WTC11 (cell line): ENCODE data around the gene RAI14. TPM values are rescaled to one million over a fixed set of nuclear protein-coding genes. Genes with fewer than 3 reads are reported as not detected.

Experiments
- ATAC-seq: fragments of 200-7000 bp; cut with Tn5 transposase; 2 replicates; pipeline ENCODE4 v1.10.0; 2021; ENCODE audit warnings: mild to moderate bottlenecking, moderate library complexity
- CTCF ChIA-PET: fragments of 300-600 bp; sonication (Branson Sonifier 250); formaldehyde crosslinking; loops from one replicate; lab custom pipeline; 2021; ENCODE audit warnings: antibody characterized with exemption; lab: Charles Lee
- POLR2A ChIA-PET: fragments of 350-600 bp; sonication (Branson Sonifier 250); formaldehyde crosslinking; loops from one replicate; lab custom pipeline; 2021; ENCODE audit warnings: antibody characterized with exemption; lab: Charles Lee
- DNase-seq: peaks from one replicate; pipeline ENCODE4 v3.0.0; 2021; ENCODE audit warnings: low spot score
- H3K27ac Mint-ChIP-seq: 2 replicates; pipeline ENCODE4 v1.8.0; 2021; ENCODE audit warnings: mixed read lengths
- H3K27me3 Mint-ChIP-seq: 2 replicates; pipeline ENCODE4 v1.8.0; 2021; ENCODE audit warnings: low read depth, mild to moderate bottlenecking, moderate library complexity, mixed read lengths
- H3K36me3 Mint-ChIP-seq: 2 replicates; pipeline ENCODE4 v1.8.0; 2021; ENCODE audit warnings: mixed read lengths
- H3K4me1 Mint-ChIP-seq: 2 replicates; pipeline ENCODE4 v1.8.0; 2022; ENCODE audit warnings: mixed read lengths
- H3K4me3 Mint-ChIP-seq: 2 replicates; pipeline ENCODE4 v1.8.0; 2021; ENCODE audit warnings: mild to moderate bottlenecking, moderate library complexity, mixed read lengths
- H3K9me3 Mint-ChIP-seq: 2 replicates; pipeline ENCODE4 v1.8.0; 2021; ENCODE audit warnings: mixed read lengths
- AR ChIP-seq: fragments of 250-450 bp; sonication (Bioruptor Pico); IDR thresholded peaks from 2 replicates; pipeline ENCODE4 v1.9.0; 2021; ENCODE audit warnings: mild to moderate bottlenecking
- CDX4 ChIP-seq: fragments of 250-450 bp; sonication (Bioruptor Pico); IDR thresholded peaks from 2 replicates; pipeline ENCODE4 v1.9.0; 2021; ENCODE audit warnings: moderate library complexity, mild to moderate bottlenecking, inconsistent platforms, borderline replicate concordance
- CREB1 ChIP-seq: sonication (generic); formaldehyde crosslinking; IDR thresholded peaks from 2 replicates; pipeline ENCODE4 v1.8.0; 2023; ENCODE audit warnings: mild to moderate bottlenecking, missing genetic modification reagents
- E2F5 ChIP-seq: sonication (generic); formaldehyde crosslinking; IDR thresholded peaks from 2 replicates; pipeline ENCODE4 v1.8.1; 2022; ENCODE audit warnings: mild to moderate bottlenecking, moderate library complexity, missing genetic modification reagents
- FOXP1 ChIP-seq: sonication (generic); formaldehyde crosslinking; IDR thresholded peaks from 2 replicates; pipeline ENCODE4 v1.8.0; 2022; ENCODE audit warnings: missing genetic modification reagents, mild to moderate bottlenecking, moderate library complexity, borderline replicate concordance
- NFE2L1 ChIP-seq: sonication (generic); formaldehyde crosslinking; IDR thresholded peaks from 2 replicates; pipeline ENCODE4 v1.8.1; 2023; ENCODE audit warnings: missing genetic modification reagents
- PRDM15 ChIP-seq: sonication (generic); formaldehyde crosslinking; IDR thresholded peaks from 2 replicates; pipeline ENCODE4 v1.8.0; 2022; ENCODE audit warnings: missing genetic modification reagents
- SMAD4 ChIP-seq: sonication (generic); formaldehyde crosslinking; IDR thresholded peaks from 2 replicates; pipeline ENCODE4 v1.8.0; 2022; ENCODE audit warnings: mild to moderate bottlenecking, missing genetic modification reagents
- STAT6 ChIP-seq: sonication (generic); formaldehyde crosslinking; conservative IDR thresholded peaks from 2 replicates; pipeline ENCODE4 v1.8.1; 2023; ENCODE audit warnings: mild to moderate bottlenecking, low read depth, missing genetic modification reagents, moderate library complexity
- ZBTB21 ChIP-seq: sonication (generic); formaldehyde crosslinking; IDR thresholded peaks from 2 replicates; pipeline ENCODE4 v1.8.1; 2023; ENCODE audit warnings: mild to moderate bottlenecking, missing genetic modification reagents, borderline replicate concordance
- ZNF232 ChIP-seq: sonication (generic); formaldehyde crosslinking; IDR thresholded peaks from 2 replicates; pipeline ENCODE4 v1.8.0; 2022; ENCODE audit warnings: mild to moderate bottlenecking, missing genetic modification reagents
- ZNF317 ChIP-seq: sonication (generic); formaldehyde crosslinking; IDR thresholded peaks from 2 replicates; pipeline ENCODE4 v1.8.1; 2023; ENCODE audit warnings: low read depth, mild to moderate bottlenecking, moderate library complexity, missing genetic modification reagents, borderline replicate concordance
- ZNF512 ChIP-seq: sonication (generic); formaldehyde crosslinking; IDR thresholded peaks from 2 replicates; pipeline ENCODE4 v1.8.1; 2022; ENCODE audit warnings: missing genetic modification reagents, borderline replicate concordance
- ZNF532 ChIP-seq: fragments of 250-450 bp; sonication (Bioruptor Pico); IDR thresholded peaks from 2 replicates; pipeline ENCODE4 v1.9.0; 2021; ENCODE audit warnings: mild to moderate bottlenecking, borderline replicate concordance
- total RNA-seq: library from RNA; stranded (reverse); gene quantifications from 3 replicates; pipeline ENCODE4 v1.2.3, GENCODE V29; 2021

The RAI14 gene
- total RNA-seq, 1 experiment from 2014 or later = 185 TPM

GRCh38 chr5:34630596-34630995 is 25.5 kb upstream of the RAI14 start:
- Mint-ChIP-seq H3K4me1 (peaks cover 25% of the 10 kb centered on the region), H3K4me3 (no peak overlapping the region), H3K36me3 (peaks cover 16% of the 10 kb centered on the region), H3K9me3 (peaks cover 18% of the 10 kb centered on the region), H3K27ac (no peak overlapping the region), H3K27me3 (peaks cover 6% of the 10 kb centered on the region)
- TF ChIP-seq ZNF512 (CRISPR knock-in tag) = no peak
- no peak for TF ChIP-seq PRDM15 (CRISPR knock-in tag)
- TF ChIP-seq ZBTB21 (CRISPR knock-in tag) = no peak
- ATAC-seq (no peak), DNase-seq (no peak)
- ChIA-PET CTCF (no interaction called here), POLR2A (no interaction called here)

GRCh38 chr5:34632807-34633422 is 23.2 kb upstream of the RAI14 start:
- peaks cover 6% of the 10 kb centered on the region for H3K27me3 Mint-ChIP-seq
- H3K9me3 Mint-ChIP-seq = peaks cover 18% of the 10 kb centered on the region
- H3K27ac Mint-ChIP-seq = peak overlapping the region; percentile 12
- ChIA-PET POLR2A (no interaction called here), CTCF (no interaction called here)
- H3K36me3 Mint-ChIP-seq = peaks cover 16% of the 10 kb centered on the region
- DNase-seq (no peak), ATAC-seq (peak; percentile 43; the same call in 1 of the 2 replicates)
- H3K4me1 Mint-ChIP-seq = peaks cover 16% of the 10 kb centered on the region
- H3K4me3 Mint-ChIP-seq = no peak overlapping the region
- TF ChIP-seq CREB1 (CRISPR knock-in tag) = no peak
- TF ChIP-seq ZNF232 = no peak
- TF ChIP-seq CDX4 (CRISPR knock-in tag) = no peak
- TF ChIP-seq FOXP1 (CRISPR knock-in tag) = no peak
- no peak for TF ChIP-seq SMAD4
- no peak for TF ChIP-seq E2F5 (CRISPR knock-in tag)
- no peak for TF ChIP-seq AR (CRISPR knock-in tag)
- no peak for TF ChIP-seq ZNF532 (CRISPR knock-in tag)
- no peak for TF ChIP-seq ZNF317 (CRISPR knock-in tag)
- no peak for TF ChIP-seq NFE2L1 (CRISPR knock-in tag)
- TF ChIP-seq STAT6 (CRISPR knock-in tag) = no peak
